Ascending aorta (tissue), 2 donors: ENCODE results near the gene TESK2. TPM values are rescaled to one million over a fixed set of nuclear protein-coding genes. Genes with fewer than 3 reads are reported as not detected.
"Not testable (repeated sequence)": the region's sequence is repeated elsewhere in the genome, so short reads cannot be mapped to it uniquely, and the experiment has no call there.

Source experiments
- DNase-seq, 2 donors: peaks; one replicate each; pipeline ENCODE4 v3.0.0-alpha.2; 2019; ENCODE audit warnings: low spot score in 2 of 2
- H3K27ac ChIP-seq, 2 donors: fragments of 200-600 bp; sonication (generic); one replicate each; pipeline ENCODE4 v1.5.1; 2016 to 2017; ENCODE audit warnings: mild to moderate bottlenecking in 1 of 2
- H3K27me3 ChIP-seq: fragments of 200-600 bp; sonication (generic); one replicate; pipeline ENCODE4 v1.5.1; 2017
- H3K36me3 ChIP-seq, 2 donors: fragments of 200-600 bp; sonication (generic); one replicate each; pipeline ENCODE4 v1.5.1; 2016
- H3K4me1 ChIP-seq, 2 donors: fragments of 200-600 bp; sonication (generic); one replicate each; pipeline ENCODE4 v1.5.1; 2016 to 2017; ENCODE audit warnings: mild to moderate bottlenecking in 1 of 2
- H3K4me3 ChIP-seq, 2 donors: fragments of 200-600 bp; sonication (generic); one replicate each; pipeline ENCODE4 v1.5.1; 2016 to 2017; ENCODE audit warnings: mild to moderate bottlenecking in 1 of 2
- H3K9me3 ChIP-seq, 2 donors: fragments of 200-600 bp; sonication (generic); one replicate each; pipeline ENCODE4 v1.5.1; 2016
- CTCF ChIP-seq, 3 experiments: fragments of 200-600 bp in 2 of 3; fragments of 450-650 bp in 1 of 3; sonication (generic) in 2 of 3; IDR thresholded peaks; one replicate each; pipeline ENCODE4 v1.5.1; 2016 to 2019; ENCODE audit warnings: antibody characterized with exemption in 3 of 3, mild to moderate bottlenecking in 1 of 3, moderate library complexity in 1 of 3
- intact Hi-C: fragments of 100-400 bp; cut with DNase I; formaldehyde crosslinking; loops from one replicate; pipeline ENCODE4 v1.15.1; 2023
- total RNA-seq: library from RNA; depleted of rRNA; stranded (reverse); fragments of >200 nt; gene quantifications from one replicate; pipeline ENCODE4 v1.1.0, GENCODE V29; 2016

Gene TESK2
- total RNA-seq, 1 donor from 2014 or later: 0.32 TPM

GRCh38 chr1:45375104-45376090 is 115.6 kb downstream of the TESK2 start:
- DNase-seq: no peak
- H3K27ac ChIP-seq: peak overlapping the region; percentile 42 to 48
- H3K4me3 ChIP-seq: no peak overlapping the region
- no peaks in the 10 kb centered on the region for H3K36me3 ChIP-seq
- peaks cover 0 to 13% of the 10 kb centered on the region in 2 donors for H3K4me1 ChIP-seq
- H3K9me3 ChIP-seq: no peaks in the 10 kb centered on the region
- intact Hi-C loops: no loop called here
- no peaks in the 10 kb centered on the region for H3K27me3 ChIP-seq
- peak in 1 of 3 experiments; percentile 30 for TF ChIP-seq CTCF (IDR thresholded peaks at IDR 0.05)

GRCh38 chr1:45373573-45373972 is 117.4 kb downstream of the TESK2 start:
- Histone ChIP-seq H3K4me1 (peaks cover 0 to 13% of the 10 kb centered on the region in 2 donors), H3K4me3 (no peak overlapping the region), H3K36me3 (no peaks in the 10 kb centered on the region), H3K9me3 (no peaks in the 10 kb centered on the region), H3K27me3 (no peaks in the 10 kb centered on the region), H3K27ac (no peak overlapping the region)
- intact Hi-C loops: no loop called here
- TF ChIP-seq CTCF (IDR thresholded peaks at IDR 0.05): no peak
- DNase-seq: no peak

- Histone ChIP-seq H3K36me3 (no peaks in the 10 kb centered on the region), H3K27ac (no peak overlapping the region), H3K4me3 (no peak overlapping the region), H3K9me3 (no peaks in the 10 kb centered on the region), H3K27me3 (no peaks in the 10 kb centered on the region), H3K4me1 (peaks cover 0 to 3% of the 10 kb centered on the region in 2 donors)
- TF ChIP-seq CTCF (IDR thresholded peaks at IDR 0.05): no peak
- no peak for DNase-seq
- intact Hi-C loops: no loop called here
Measured at GRCh38 chr1:45370575-45370974, 120.4 kb downstream of the TESK2 start.

- Histone ChIP-seq H3K36me3 (no peaks in the 10 kb centered on the region), H3K27me3 (no peaks in the 10 kb centered on the region), H3K27ac (no peak overlapping the region), H3K4me1 (peaks cover 3 to 8% of the 10 kb centered on the region in 2 donors), H3K4me3 (no peak overlapping the region), H3K9me3 (no peaks in the 10 kb centered on the region)
- no peak for DNase-seq
- intact Hi-C loops: no loop called here
- no peak for TF ChIP-seq CTCF (IDR thresholded peaks at IDR 0.05)
Measured at GRCh38 chr1:45365051-45365450, 125.9 kb downstream of the TESK2 start.

GRCh38 chr1:45364294-45364693 is 126.7 kb downstream of the TESK2 start:
- H3K9me3 ChIP-seq: no peaks in the 10 kb centered on the region
- intact Hi-C loops: no loop called here
- no peaks in the 10 kb centered on the region for H3K27me3 ChIP-seq
- DNase-seq: no peak
- no peaks in the 10 kb centered on the region for H3K36me3 ChIP-seq
- H3K4me3 ChIP-seq: no peak overlapping the region
- no peak for TF ChIP-seq CTCF (IDR thresholded peaks at IDR 0.05)
- no peak overlapping the region for H3K27ac ChIP-seq
- peaks cover 4 to 8% of the 10 kb centered on the region in 2 donors for H3K4me1 ChIP-seq

GRCh38 chr1:45360981-45361380 is 130.0 kb downstream of the TESK2 start:
- H3K36me3 ChIP-seq, H3K27me3 ChIP-seq, H3K9me3 ChIP-seq, H3K4me1 ChIP-seq, DNase-seq: not testable (repeated sequence)
- Histone ChIP-seq H3K27ac (peak overlapping the region; percentile 63 to 77), H3K4me3 (peak overlapping the region; percentile 6 to 7)
- intact Hi-C loops: loop anchor here (1.0 kb wide), 1 partner anchor 130 kb away; the partner anchor contains the start of gene TESK2
